ENCODE data around the gene NAT8. TPM values are rescaled to one million over a fixed set of nuclear protein-coding genes. Genes with fewer than 3 reads are reported as not detected.

The NAT8 gene
- polyA plus RNA-seq, 1 experiment: not detected

GRCh38 chr2:73601780-73602179, 40.4 kb downstream of the NAT8 start:
- Histone ChIP-seq H3K4me3 (ENCODE audit: low read depth, low read length) (no peak overlapping the region), H3K9me3 (ENCODE audit: control insufficient read depth, insufficient read depth, low read length) (no peaks in the 10 kb centered on the region), H3K27ac (ENCODE audit: low read depth, low read length) (no peak overlapping the region), H3K27me3 (ENCODE audit: control insufficient read depth, insufficient read depth, low read length) (no peaks in the 10 kb centered on the region)
- ChIA-PET POLR2A (no interaction called here), CTCF (no interaction called here)
- DNase-seq (ENCODE audit: low read depth, low spot score): no peak
- TF ChIP-seq CTCF (IDR thresholded peaks at IDR 0.05; ENCODE audit: low read depth, low read length): no peak

- ChIA-PET POLR2A (no interaction called here), CTCF (no interaction called here)
- Histone ChIP-seq H3K27ac (ENCODE audit: low read depth, low read length) (no peak overlapping the region), H3K4me3 (ENCODE audit: low read depth, low read length) (no peak overlapping the region), H3K27me3 (ENCODE audit: control insufficient read depth, insufficient read depth, low read length) (no peaks in the 10 kb centered on the region), H3K9me3 (ENCODE audit: control insufficient read depth, insufficient read depth, low read length) (no peaks in the 10 kb centered on the region)
- DNase-seq (ENCODE audit: low read depth, low spot score): no peak
- TF ChIP-seq CTCF (IDR thresholded peaks at IDR 0.05; ENCODE audit: low read depth, low read length): no peak
Observed at GRCh38 chr2:73594251-73594650, 48.0 kb downstream of the NAT8 start.

- ChIA-PET POLR2A (no interaction called here), CTCF (no interaction called here)
- Histone ChIP-seq H3K27ac (ENCODE audit: low read depth, low read length) (no peak overlapping the region), H3K4me3 (ENCODE audit: low read depth, low read length) (no peak overlapping the region), H3K9me3 (ENCODE audit: control insufficient read depth, insufficient read depth, low read length) (no peaks in the 10 kb centered on the region), H3K27me3 (ENCODE audit: control insufficient read depth, insufficient read depth, low read length) (no peaks in the 10 kb centered on the region)
- no peak for DNase-seq (ENCODE audit: low read depth, low spot score)
- no peak for TF ChIP-seq CTCF (IDR thresholded peaks at IDR 0.05; ENCODE audit: low read depth, low read length)
Observed at GRCh38 chr2:73593680-73594079, 48.5 kb downstream of the NAT8 start.

Other genes starting within 250 kb of the NAT8 start
- 24.5 and 33.4 TPM in 2 replicates for gene TPRKB, start 94.9 kb upstream of the NAT8 start, polyA plus RNA-seq (2011; rRNA removed)
- gene DUSP11, start 137.7 kb upstream of the NAT8 start, polyA plus RNA-seq (2011; rRNA removed): 33.2 and 45.2 TPM in 2 replicates
- not detected in 2 replicates for gene C2orf78, start 141.8 kb upstream of the NAT8 start, polyA plus RNA-seq (2011; rRNA removed)
- 48.3 and 54.5 TPM in 2 replicates for gene STAMBP, start 186.5 kb upstream of the NAT8 start, polyA plus RNA-seq (2011; rRNA removed)

Measured in AG04450 (cell line).